H1 (cell line): ENCODE results near the gene BABAM2. TPM values are rescaled to one million over a fixed set of nuclear protein-coding genes. Genes with fewer than 3 reads are reported as not detected.

ENCODE experiments used
- CBX5 ChIP-seq: fragments of 300-800, 300-1000 bp; sonication (generic); IDR thresholded peaks from 2 replicates; pipeline ENCODE4 v1.7.1; 2016; ENCODE audit warnings: antibody characterized with exemption, low read length, low read depth
- MAFK ChIP-seq: IDR thresholded peaks from 2 replicates; pipeline ENCODE4 v1.6.1; 2012; ENCODE audit warnings: low read depth, mild to moderate bottlenecking, improper control_type of control experiment, low read length
- SIN3A ChIP-seq, 2 experiments: IDR thresholded peaks in 1 of 2; conservative IDR thresholded peaks in 1 of 2; 2 replicates each; pipeline ENCODE4 v1.6.1; 2011 to 2012; ENCODE audit warnings: low read length in 2 of 2, improper control_type of control experiment in 1 of 2, low read depth in 1 of 2, mild to moderate bottlenecking in 1 of 2
- SIRT6 ChIP-seq: IDR thresholded peaks from one replicate; pipeline ENCODE4 v1.7.1; 2012; ENCODE audit warnings: low read length, inconsistent platforms
- USF2 ChIP-seq: IDR thresholded peaks from 2 replicates; pipeline ENCODE4 v1.6.1; 2011; ENCODE audit warnings: low read length, improper control_type of control experiment
- polyA plus RNA-seq, 7 experiments: library from polyadenylated mRNA; depleted of rRNA in 3 of 7; stranded (reverse) in 5 of 7; unstranded in 2 of 7; fragments of >200 nt in 5 of 7; fragments of 200-250 nt in 2 of 7; gene quantifications; 1 replicate in 5 of 7; 2 replicates in 1 of 7; 4 replicates in 1 of 7; pipeline versions ENCODE4 v1.2.1 to v1.2.3, GENCODE V29; 2011 to 2013; ENCODE audit warnings: missing spikeins in 2 of 7, mixed read lengths in 2 of 7
- total RNA-seq: library from RNA; stranded (reverse); fragmentation: NEBNext Ultra II Directional; extraction: Animal tissue kit (Norgen Biotek cat#: 25700); gene quantifications from 2 replicates; pipeline ENCODE4 v1.2.1, GENCODE V29; 2021

BABAM2 gene
- total and polyA plus RNA-seq, 2 of the 8 experiments (the other 6 are each of a cell fraction or from before 2014, with no cell fraction given) = 15.8 to 20.9 TPM

GRCh38 chr2:27929916-27930486 is 39.5 kb downstream of the BABAM2 start (continued):
- TF ChIP-seq SIN3A (conservative IDR thresholded peaks at IDR 0.05 in 1 of 2, IDR thresholded peaks at IDR 0.05 in 1 of 2; ENCODE audit: low read depth in 1 of 2, low read length in 2 of 2) (no peak), MAFK (no peak), CBX5 (no peak), SIRT6 (no peak), USF2 (no peak)
